Stimulated activated naive CD8-positive, alpha-beta T cell treated with anti-CD3 and anti-CD28 coated beads, Interleukin-15, amount 100 ng/mL, for 72 hours (primary cell): ENCODE results near the gene KPNA4.

ENCODE experiments used
- ATAC-seq: fragments of 150-1000 bp; cut with Tn5 transposase; 2 replicates; pipeline ENCODE4 v1.10.0; 2021; ENCODE audit warnings: mild to moderate bottlenecking, moderate library complexity
- DNase-seq, 2 donors: peaks; one replicate each; pipeline ENCODE4 v3.0.0; 2021 to 2022
- H3K27ac Mint-ChIP-seq, 2 donors: one replicate each; pipeline ENCODE4 v1.8.0; 2022; ENCODE audit warnings: mild to moderate bottlenecking in 2 of 2, mixed read lengths in 2 of 2, moderate library complexity in 2 of 2
- H3K27me3 Mint-ChIP-seq: one replicate; pipeline ENCODE4 v1.8.0; 2022; ENCODE audit warnings: mixed read lengths
- H3K4me1 Mint-ChIP-seq: one replicate; pipeline ENCODE4 v1.8.0; 2022; ENCODE audit warnings: mild to moderate bottlenecking, mixed read lengths
- H3K4me3 Mint-ChIP-seq, 2 donors: one replicate each; pipeline ENCODE4 v1.8.0; 2022; ENCODE audit warnings: mild to moderate bottlenecking in 2 of 2, mixed read lengths in 2 of 2, moderate library complexity in 1 of 2
- H3K9me3 Mint-ChIP-seq, 2 donors: one replicate each; pipeline ENCODE4 v1.8.0; 2022; ENCODE audit warnings: mixed read lengths in 2 of 2

Gene KPNA4

GRCh38 chr3:160480931-160481330, 84.4 kb downstream of the KPNA4 start:
- Mint-ChIP-seq H3K4me3 (no peak overlapping the region), H3K27me3 (peaks cover 15% of the 10 kb centered on the region), H3K4me1 (no peaks in the 10 kb centered on the region), H3K27ac (peak overlapping the region in 1 of 2 donors; percentile 73), H3K9me3 (no peaks in the 10 kb centered on the region)
- DNase-seq (no peak), ATAC-seq (no peak)

- ATAC-seq (no peak), DNase-seq (no peak)
- Mint-ChIP-seq H3K9me3 (no peaks in the 10 kb centered on the region), H3K27me3 (peaks cover 15% of the 10 kb centered on the region), H3K4me1 (no peaks in the 10 kb centered on the region), H3K4me3 (no peak overlapping the region), H3K27ac (no peak overlapping the region)
These were observed 86.0 kb downstream of the KPNA4 start for GRCh38 chr3:160479376-160479775.

GRCh38 chr3:160478338-160478737, 87.0 kb downstream of the KPNA4 start:
- no peak overlapping the region for H3K27ac Mint-ChIP-seq
- H3K27me3 Mint-ChIP-seq, result peaks cover 15% of the 10 kb centered on the region
- no peak overlapping the region for H3K4me3 Mint-ChIP-seq
- H3K9me3 Mint-ChIP-seq, result no peaks in the 10 kb centered on the region
- DNase-seq (no peak), ATAC-seq (no peak)
- H3K4me1 Mint-ChIP-seq, result no peaks in the 10 kb centered on the region

- Mint-ChIP-seq H3K4me1 (no peaks in the 10 kb centered on the region), H3K27me3 (peaks cover 15% of the 10 kb centered on the region), H3K4me3 (no peak overlapping the region), H3K9me3 (no peaks in the 10 kb centered on the region), H3K27ac (no peak overlapping the region)
- ATAC-seq (no peak), DNase-seq (no peak)
These were observed 87.6 kb downstream of the KPNA4 start for GRCh38 chr3:160477750-160478149.

GRCh38 chr3:160475884-160476283, 89.5 kb downstream of the KPNA4 start:
- ATAC-seq (no peak), DNase-seq (no peak)
- Mint-ChIP-seq H3K4me3 (no peak overlapping the region), H3K9me3 (no peaks in the 10 kb centered on the region), H3K27ac (no peak overlapping the region), H3K27me3 (peaks cover 10% of the 10 kb centered on the region), H3K4me1 (no peaks in the 10 kb centered on the region)

- DNase-seq, result no peak
- Mint-ChIP-seq H3K9me3 (no peaks in the 10 kb centered on the region), H3K4me1 (no peaks in the 10 kb centered on the region), H3K27ac (no peak overlapping the region), H3K27me3 (peaks cover 9% of the 10 kb centered on the region), H3K4me3 (no peak overlapping the region)
- no peak for ATAC-seq
These were observed 90.2 kb downstream of the KPNA4 start for GRCh38 chr3:160475153-160475552.

GRCh38 chr3:160474416-160474838, 90.9 kb downstream of the KPNA4 start:
- DNase-seq (no peak), ATAC-seq (no peak)
- Mint-ChIP-seq H3K27me3 (peaks cover 9% of the 10 kb centered on the region), H3K27ac (no peak overlapping the region), H3K4me1 (no peaks in the 10 kb centered on the region), H3K4me3 (no peak overlapping the region), H3K9me3 (peaks cover 6 to 7% of the 10 kb centered on the region in 2 donors)

- ATAC-seq (no peak), DNase-seq (no peak)
- no peak overlapping the region for H3K4me3 Mint-ChIP-seq
- H3K27me3 Mint-ChIP-seq, result peaks cover 9% of the 10 kb centered on the region
- no peak overlapping the region for H3K27ac Mint-ChIP-seq
- H3K9me3 Mint-ChIP-seq, result peaks cover 11 to 12% of the 10 kb centered on the region in 2 donors
- H3K4me1 Mint-ChIP-seq, result no peaks in the 10 kb centered on the region
These were observed 91.4 kb downstream of the KPNA4 start for GRCh38 chr3:160473978-160474377.

- H3K27me3 Mint-ChIP-seq, result peaks cover 9% of the 10 kb centered on the region
- no peak overlapping the region for H3K27ac Mint-ChIP-seq
- no peak overlapping the region for H3K4me3 Mint-ChIP-seq
- H3K9me3 Mint-ChIP-seq, result peaks cover 12 to 14% of the 10 kb centered on the region in 2 donors
- ATAC-seq (no peak), DNase-seq (no peak)
- H3K4me1 Mint-ChIP-seq, result no peaks in the 10 kb centered on the region
These were observed 92.2 kb downstream of the KPNA4 start for GRCh38 chr3:160473221-160473620.

- H3K27me3 Mint-ChIP-seq, result peaks cover 6% of the 10 kb centered on the region
- no peak for DNase-seq
- H3K9me3 Mint-ChIP-seq, result peaks cover 12 to 14% of the 10 kb centered on the region in 2 donors
- H3K4me3 Mint-ChIP-seq, result no peak overlapping the region
- no peak overlapping the region for H3K27ac Mint-ChIP-seq
- H3K4me1 Mint-ChIP-seq, result no peaks in the 10 kb centered on the region
- no peak for ATAC-seq
These were observed 93.0 kb downstream of the KPNA4 start for GRCh38 chr3:160472344-160472743.

GRCh38 chr3:160471892-160472291, 93.5 kb downstream of the KPNA4 start:
- Mint-ChIP-seq H3K4me3 (no peak overlapping the region), H3K4me1 (no peaks in the 10 kb centered on the region), H3K27me3 (peaks cover 8% of the 10 kb centered on the region), H3K27ac (no peak overlapping the region), H3K9me3 (peaks cover 12 to 14% of the 10 kb centered on the region in 2 donors)
- DNase-seq (no peak), ATAC-seq (no peak)

GRCh38 chr3:160470181-160470580, 95.2 kb downstream of the KPNA4 start:
- H3K27me3 Mint-ChIP-seq, result peaks cover 10% of the 10 kb centered on the region
- no peak overlapping the region for H3K27ac Mint-ChIP-seq
- ATAC-seq (no peak), DNase-seq (no peak)
- no peak overlapping the region for H3K4me3 Mint-ChIP-seq
- no peaks in the 10 kb centered on the region for H3K4me1 Mint-ChIP-seq
- peaks cover 12 to 14% of the 10 kb centered on the region in 2 donors for H3K9me3 Mint-ChIP-seq

GRCh38 chr3:160464971-160465370, 100.4 kb downstream of the KPNA4 start:
- no peak for DNase-seq
- H3K9me3 Mint-ChIP-seq, result peaks cover 12% of the 10 kb centered on the region in 2 donors
- H3K4me3 Mint-ChIP-seq, result no peak overlapping the region
- no peak overlapping the region for H3K27ac Mint-ChIP-seq
- no peak for ATAC-seq
- peaks cover 26% of the 10 kb centered on the region for H3K27me3 Mint-ChIP-seq
- H3K4me1 Mint-ChIP-seq, result no peaks in the 10 kb centered on the region

GRCh38 chr3:160464321-160464720, 101.0 kb downstream of the KPNA4 start:
- ATAC-seq (no peak), DNase-seq (no peak)
- Mint-ChIP-seq H3K27ac (no peak overlapping the region), H3K27me3 (peaks cover 26% of the 10 kb centered on the region), H3K4me1 (no peaks in the 10 kb centered on the region), H3K9me3 (peaks cover 5% of the 10 kb centered on the region in 2 donors), H3K4me3 (no peak overlapping the region)

- peaks cover 16% of the 10 kb centered on the region for H3K27me3 Mint-ChIP-seq
- DNase-seq (no peak), ATAC-seq (no peak)
- no peak overlapping the region for H3K27ac Mint-ChIP-seq
- no peaks in the 10 kb centered on the region for H3K4me1 Mint-ChIP-seq
- no peaks in the 10 kb centered on the region for H3K9me3 Mint-ChIP-seq
- no peak overlapping the region for H3K4me3 Mint-ChIP-seq
These were observed 105.3 kb downstream of the KPNA4 start for GRCh38 chr3:160460033-160460432.

GRCh38 chr3:160459450-160459970, 105.9 kb downstream of the KPNA4 start:
- ATAC-seq, result no peak
- no peaks in the 10 kb centered on the region for H3K9me3 Mint-ChIP-seq
- H3K4me3 Mint-ChIP-seq, result no peak overlapping the region
- no peak for DNase-seq
- H3K27ac Mint-ChIP-seq, result no peak overlapping the region
- H3K4me1 Mint-ChIP-seq, result no peaks in the 10 kb centered on the region
- peaks cover 16% of the 10 kb centered on the region for H3K27me3 Mint-ChIP-seq

- Mint-ChIP-seq H3K9me3 (no peaks in the 10 kb centered on the region), H3K27me3 (peaks cover 6% of the 10 kb centered on the region), H3K4me3 (no peak overlapping the region), H3K27ac (peak overlapping the region in 1 of 2 donors; percentile 39), H3K4me1 (no peaks in the 10 kb centered on the region)
- ATAC-seq (no peak), DNase-seq (no peak)
These were observed 107.2 kb downstream of the KPNA4 start for GRCh38 chr3:160458151-160458550.
